H1 (cell line): ENCODE results near the gene ZDHHC22. TPM values are rescaled to one million over a fixed set of nuclear protein-coding genes. Genes with fewer than 3 reads are reported as not detected.

Experiments used
- ASH2L ChIP-seq: fragments of 200-600, 300-600 bp; sonication (generic); IDR thresholded peaks from one replicate; pipeline ENCODE4 v1.7.1; 2017; ENCODE audit warnings: low read length
- CBX8 ChIP-seq: fragments of 300-800, 300-1000 bp; sonication (generic); IDR thresholded peaks from 2 replicates; pipeline ENCODE4 v1.7.1; 2016; ENCODE audit warnings: low read depth, low read length, borderline replicate concordance
- CREB1 ChIP-seq: IDR thresholded peaks from 2 replicates; pipeline ENCODE4 v1.6.1; 2012; ENCODE audit warnings: inconsistent platforms
- GABPA ChIP-seq: IDR thresholded peaks from 2 replicates; pipeline ENCODE4 v1.6.1; 2011; ENCODE audit warnings: mild to moderate bottlenecking, low read length, moderate library complexity, borderline replicate concordance; ENCODE audit not compliant: insufficient read depth
- JUND ChIP-seq: IDR thresholded peaks from 2 replicates; pipeline ENCODE4 v1.6.1; 2011; ENCODE audit warnings: mild to moderate bottlenecking, improper control_type of control experiment, low read length
- POLR2A ChIP-seq, 2 experiments: IDR thresholded peaks; 1 replicate in 1 of 2; 2 replicates in 1 of 2; pipeline ENCODE4 v1.6.1; 2011; ENCODE audit warnings: low read depth in 2 of 2, low read length in 2 of 2, mild to moderate bottlenecking in 2 of 2; ENCODE audit errors: control extremely low read depth in 1 of 2
- SIX5 ChIP-seq: IDR thresholded peaks from 2 replicates; pipeline ENCODE4 v1.6.1; 2011; ENCODE audit warnings: mild to moderate bottlenecking, low read depth, low read length
- polyA plus RNA-seq, 7 experiments: library from polyadenylated mRNA; depleted of rRNA in 3 of 7; stranded (reverse) in 5 of 7; unstranded in 2 of 7; fragments of >200 nt in 5 of 7; fragments of 200-250 nt in 2 of 7; gene quantifications; 1 replicate in 5 of 7; 2 replicates in 1 of 7; 4 replicates in 1 of 7; pipeline versions ENCODE4 v1.2.1 to v1.2.3, GENCODE V29; 2011 to 2013; ENCODE audit warnings: missing spikeins in 2 of 7, mixed read lengths in 2 of 7
- total RNA-seq: library from RNA; stranded (reverse); fragmentation: NEBNext Ultra II Directional; extraction: Animal tissue kit (Norgen Biotek cat#: 25700); gene quantifications from 2 replicates; pipeline ENCODE4 v1.2.1, GENCODE V29; 2021

ZDHHC22 gene
- total and polyA plus RNA-seq, 2 of the 8 experiments (the other 6 are each of a cell fraction or from before 2014, with no cell fraction given), result 23.8 to 55.2 TPM

- TF ChIP-seq GABPA (no peak), CREB1 (no peak), POLR2A (IDR thresholded peaks at IDR 0.05; ENCODE audit: control extremely low read depth in 1 of 2, low read depth in 2 of 2, low read length in 2 of 2) (no peak), CBX8 (no peak), JUND (no peak), ASH2L (no peak), SIX5 (no peak)
These were observed 43.0 kb upstream of the ZDHHC22 start (continued) for GRCh38 chr14:77184396-77185092.
